Stimulated activated CD4-positive, alpha-beta T cell treated with anti-CD3 and anti-CD28 coated beads, Interleukin-12 subunit alpha, Interleukin-12 subunit beta, amount 100 ng/mL, for 48 hours (primary cell): ENCODE results near the gene C2orf80.
"Not testable (repeated sequence)": the region's sequence is repeated elsewhere in the genome, so short reads cannot be mapped to it uniquely, and the experiment has no call there.

ENCODE experiments used
- DNase-seq, 3 donors: peaks; one replicate each; pipeline ENCODE4 v3.0.0-alpha.2; 2020; ENCODE audit warnings: low read depth in 2 of 3, low spot score in 1 of 3

The C2orf80 gene

DNA sequence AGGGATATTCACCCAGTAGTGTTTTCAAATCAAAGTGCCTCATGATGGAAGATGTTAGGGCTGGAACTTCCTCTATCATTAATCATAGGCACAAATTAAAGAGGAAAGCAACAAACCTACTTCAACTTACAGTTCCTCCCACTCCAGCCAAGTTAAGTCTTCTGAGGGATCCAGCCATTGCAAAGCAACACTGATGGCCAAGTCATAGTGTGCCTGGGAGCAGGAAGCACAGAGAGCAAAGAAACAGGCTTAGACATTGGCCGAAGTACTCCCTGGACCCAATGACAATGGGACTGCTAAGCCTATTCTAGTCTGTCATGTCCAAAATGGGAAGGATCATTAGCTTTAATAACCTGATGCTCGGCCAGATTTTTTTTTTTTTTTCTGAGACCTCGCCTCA, 7.0 kb downstream of the C2orf80 start:
- no peak for DNase-seq

DNA sequence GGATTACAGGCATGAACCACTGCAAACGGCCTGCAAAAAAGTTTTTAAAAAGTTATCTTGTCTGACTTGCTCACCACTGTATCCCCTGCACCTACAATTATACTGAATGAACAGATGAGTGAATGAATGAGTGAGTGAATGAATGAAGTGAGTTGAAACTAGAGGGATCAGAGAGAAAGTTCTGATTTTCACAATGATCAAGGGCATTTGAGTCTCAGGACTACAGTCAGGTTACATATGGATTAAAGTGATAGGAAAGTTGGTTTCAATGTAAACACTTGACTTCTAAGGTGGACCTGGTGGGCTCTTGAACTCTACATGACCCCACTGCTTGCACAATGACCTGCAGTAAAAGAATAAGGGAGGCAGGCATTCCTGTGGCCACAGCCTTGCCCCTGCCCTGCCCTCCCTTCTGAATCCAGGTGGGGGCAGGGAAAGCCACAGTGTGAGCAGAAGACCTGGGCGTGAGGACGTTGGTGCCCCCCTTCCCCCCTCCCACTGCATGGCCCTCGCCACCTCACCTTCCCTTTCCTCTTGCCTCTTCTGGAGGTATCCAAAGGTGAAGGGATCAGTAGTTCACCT, 10.7 kb downstream of the C2orf80 start:
- DNase-seq = no peak

DNA sequence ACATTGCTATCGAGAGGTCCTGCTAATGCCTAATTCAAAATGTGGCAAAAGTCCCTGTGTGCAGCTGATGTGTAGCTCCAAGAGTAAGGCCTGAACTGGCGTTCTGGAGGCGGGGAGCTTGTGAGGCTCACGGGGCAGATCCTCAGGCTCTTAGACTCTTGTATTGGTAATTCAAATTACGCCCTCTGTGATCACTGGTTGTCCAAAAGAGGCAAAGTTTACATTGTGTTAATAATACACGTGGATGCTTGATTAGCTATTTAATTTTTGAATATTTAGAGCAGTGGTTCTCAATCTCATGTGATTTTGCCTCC, 14.0 kb downstream of the C2orf80 start:
- DNase-seq = no peak

DNA sequence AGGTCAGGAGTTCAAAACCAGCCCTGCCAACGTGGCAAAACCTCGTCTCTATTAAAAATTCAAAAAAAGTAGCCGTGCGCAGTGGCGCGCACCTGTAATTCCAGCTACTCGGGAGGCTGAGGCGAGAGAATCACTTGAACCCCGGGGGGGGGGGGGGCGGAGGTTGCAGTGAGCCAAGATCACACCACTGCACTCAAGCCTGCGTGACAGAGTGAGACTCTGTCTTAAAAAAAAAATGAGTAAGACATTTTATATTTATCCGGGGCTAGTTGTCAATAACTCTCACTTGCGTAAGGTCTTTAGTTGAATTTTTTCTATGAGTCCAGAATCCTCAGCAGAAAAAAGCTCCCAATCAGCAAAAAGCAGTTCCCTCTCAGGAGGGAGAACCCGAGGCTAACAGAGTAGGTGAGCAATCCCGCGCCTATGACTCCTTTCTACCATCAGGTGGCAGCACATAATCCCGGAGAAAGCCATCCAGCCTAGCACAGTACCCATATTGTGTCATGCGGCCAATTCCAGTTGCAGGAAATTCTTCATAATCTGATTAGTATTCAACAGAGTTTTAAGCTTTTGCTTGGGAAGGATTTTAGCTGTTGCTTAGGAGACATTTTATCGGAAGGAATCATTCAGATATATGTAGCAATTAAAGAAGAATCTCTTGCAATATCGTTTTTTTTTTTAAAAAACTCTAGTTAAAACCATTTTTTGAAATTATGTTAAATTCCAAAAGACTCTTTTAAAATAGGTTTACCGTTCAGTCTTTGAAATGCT, 14.6 kb downstream of the C2orf80 start:
- peak; percentile 40 to 70 (median 44) for DNase-seq

- DNase-seq = no peak
Measured at GRCh38 chr2:208174144-208174543, 15.7 kb downstream of the C2orf80 start.

DNA sequence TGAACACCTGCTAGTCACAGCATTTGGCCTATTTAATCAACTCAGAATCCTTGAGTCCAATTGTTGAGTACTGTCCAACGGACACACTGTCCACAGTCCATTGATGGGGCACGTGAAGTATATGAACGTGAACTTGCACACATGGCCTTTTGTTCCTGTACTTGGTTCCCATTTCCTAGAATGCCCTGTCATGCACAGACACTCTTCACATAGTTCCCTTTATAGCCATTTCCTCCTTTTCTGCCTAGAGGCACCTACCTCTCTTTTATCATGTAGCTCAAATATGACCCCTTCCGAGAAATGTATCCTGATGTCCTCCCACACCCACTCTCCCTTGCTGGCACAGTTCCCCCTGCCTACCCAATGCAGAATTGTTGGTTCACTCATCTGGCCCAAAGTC, 17.7 kb downstream of the C2orf80 start:
- no peak for DNase-seq

DNA sequence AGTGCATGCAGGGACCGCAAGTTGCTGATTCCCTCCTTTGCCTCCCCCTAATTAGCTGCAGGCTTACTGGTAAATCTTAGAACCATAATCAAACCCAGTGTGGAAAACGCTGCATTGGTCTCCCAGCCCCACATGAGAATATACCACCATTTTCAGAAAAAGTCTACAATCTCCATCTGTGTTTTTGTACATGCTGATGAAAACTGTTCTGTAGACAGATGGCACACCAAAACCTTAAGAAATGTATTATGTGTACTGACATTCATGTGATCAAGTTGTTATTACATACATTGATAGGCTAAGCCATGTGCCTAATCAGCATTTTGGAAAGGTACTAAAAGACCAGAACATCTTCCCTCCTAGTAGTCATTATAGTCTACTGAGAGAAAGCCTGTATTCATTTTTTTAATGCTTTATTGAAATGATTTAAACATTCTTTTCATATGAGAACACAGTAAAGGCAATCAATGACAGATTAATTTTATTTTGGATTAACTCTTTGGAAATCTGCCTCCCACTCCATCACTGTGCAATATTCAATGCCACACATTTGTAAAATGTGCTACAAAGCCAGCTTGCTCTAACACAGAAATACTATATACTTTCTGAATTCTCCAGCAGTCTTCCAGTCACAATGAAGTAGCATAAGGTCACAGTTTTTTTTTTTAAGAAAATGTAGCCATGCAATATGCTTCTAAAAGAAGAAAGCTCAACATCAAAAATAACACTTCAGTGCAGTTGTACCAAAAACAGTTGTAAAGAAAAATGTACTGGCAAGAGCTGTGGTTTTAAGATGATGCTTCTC, 24.7 kb downstream of the C2orf80 start:
- no peak for DNase-seq

DNA sequence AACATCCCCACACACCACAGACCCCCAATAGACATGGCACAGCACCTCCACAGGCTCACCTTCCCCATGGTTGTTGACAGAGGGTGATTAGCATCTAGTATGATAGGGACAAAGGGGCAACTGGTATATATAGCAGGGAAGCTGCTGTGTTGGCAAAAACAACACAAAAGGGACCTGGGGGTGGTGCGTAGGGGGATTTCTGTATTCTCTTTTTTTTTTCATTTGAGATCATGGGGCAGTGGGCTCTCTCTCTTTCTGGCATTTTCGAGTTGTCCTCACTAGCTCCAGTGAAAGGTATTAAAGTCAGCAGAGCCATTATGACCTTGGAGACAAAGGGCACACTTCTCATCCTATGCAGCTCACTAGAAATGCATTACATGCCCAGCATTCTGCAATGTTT, 26.3 kb downstream of the C2orf80 start, which contains the start of gene CRYGA:
TSS of gene CRYGA (minus strand) at position 101 of the 400 bp plus-strand sequence. CDS start at position 68, 33 bp downstream.
- DNase-seq = no peak

GRCh38 chr2:208156439-208156838, 33.4 kb downstream of the C2orf80 start:
- DNase-seq = no peak

- DNase-seq = no peak
Measured at GRCh38 chr2:208153156-208153555, 36.7 kb downstream of the C2orf80 start.

DNA sequence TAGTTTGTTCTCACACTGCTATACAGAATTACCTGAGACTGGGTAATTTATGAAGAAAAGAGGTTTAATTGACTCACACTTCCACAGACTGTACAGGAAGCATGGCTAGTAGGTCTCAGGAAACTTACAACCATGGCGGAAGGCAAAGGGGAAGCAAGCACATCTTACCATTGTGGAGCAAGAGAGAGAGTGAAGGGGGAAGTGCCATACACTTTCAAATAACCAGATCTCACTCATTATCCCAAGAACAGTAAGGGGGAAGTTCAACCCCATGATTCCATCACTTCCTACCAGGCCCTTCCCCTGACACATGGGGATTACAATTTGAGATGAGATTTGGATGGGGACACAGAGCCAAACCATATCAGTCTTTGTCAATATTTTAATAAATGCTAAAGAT, 38.9 kb downstream of the C2orf80 start:
- DNase-seq = no peak

DNA sequence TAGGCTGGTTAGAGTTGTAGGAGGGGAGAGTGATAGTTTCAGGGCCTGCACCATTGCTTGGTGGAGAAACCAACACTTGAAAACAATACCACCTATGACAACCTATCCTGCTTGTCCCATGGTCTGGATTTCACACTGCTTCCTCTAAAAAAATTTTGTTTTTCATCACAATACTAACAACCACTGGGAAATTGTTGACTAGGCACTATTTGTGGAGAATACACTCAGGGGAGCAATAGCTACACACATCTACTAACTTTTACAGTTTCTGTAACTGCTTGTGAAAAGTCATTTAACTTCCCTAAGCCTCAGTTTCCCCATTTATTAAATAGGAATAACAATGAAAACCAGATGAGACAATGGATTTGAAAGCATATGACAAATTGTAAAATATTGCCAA, 39.7 kb downstream of the C2orf80 start:
- DNase-seq = no peak

GRCh38 chr2:208148803-208149202, 41.0 kb downstream of the C2orf80 start:
- DNase-seq = no peak

DNA sequence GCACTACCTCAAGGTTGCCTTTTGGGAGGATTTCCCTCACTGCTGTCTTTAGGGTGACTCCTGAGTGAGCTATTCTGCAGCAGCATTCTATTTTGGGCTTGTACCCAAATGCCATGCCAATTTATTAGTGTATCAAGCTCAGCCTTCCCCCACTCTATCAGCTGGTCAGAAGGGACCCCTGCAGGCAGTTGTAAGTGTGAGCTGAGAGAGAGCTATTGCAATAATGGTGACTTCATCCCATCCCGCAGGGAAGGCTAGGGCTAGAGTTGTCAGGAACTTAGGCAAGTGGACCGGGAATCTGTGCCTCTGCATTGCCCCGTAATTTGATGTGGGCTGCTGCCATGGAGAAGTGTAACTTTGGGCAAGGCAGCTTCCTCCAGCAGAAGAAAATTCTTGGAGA, 42.1 kb downstream of the C2orf80 start:
- no peak for DNase-seq

- no peak for DNase-seq
Measured at GRCh38 chr2:208147008-208147407, 42.8 kb downstream of the C2orf80 start.

GRCh38 chr2:208146006-208146405, 43.8 kb downstream of the C2orf80 start, which contains the start of gene CRYGB:
Gene CRYGB (minus strand): TSS chr2:208146158. CDS start chr2:208146120, 38 bp downstream.
- no peak for DNase-seq

GRCh38 chr2:208142925-208143799, 46.7 kb downstream of the C2orf80 start:
- DNase-seq = no peak

DNA sequence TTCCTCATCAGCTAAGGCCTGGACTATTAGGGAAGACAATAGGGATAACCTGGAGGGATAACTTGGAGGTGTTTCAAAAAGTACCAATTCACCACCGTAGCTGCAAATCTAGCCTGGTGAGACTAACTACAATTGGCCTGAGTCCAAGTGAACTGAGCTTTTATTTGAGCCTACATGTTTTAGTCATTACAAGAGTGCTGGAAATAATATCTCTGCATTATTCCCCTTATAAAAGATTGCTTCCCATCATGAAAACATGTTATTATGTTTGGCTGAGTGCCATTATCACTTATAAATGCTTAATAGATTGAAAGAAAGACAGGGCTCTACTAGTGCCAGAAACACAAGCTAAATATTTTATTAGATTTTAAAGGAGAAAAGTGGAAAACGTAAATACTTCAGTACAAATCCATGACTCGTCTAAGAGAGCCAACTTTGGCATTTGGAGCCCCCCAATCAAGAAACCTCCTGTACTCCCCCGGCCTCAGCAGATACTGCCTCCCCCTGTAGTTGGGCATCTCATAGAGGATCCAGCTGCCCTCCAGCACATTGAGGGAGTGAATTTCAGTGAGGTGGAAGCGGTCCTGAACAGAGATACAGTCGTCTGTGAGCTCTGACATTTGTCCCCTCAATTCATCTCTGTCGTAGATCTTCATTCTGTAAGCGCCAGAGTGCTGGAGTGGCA, 47.4 kb downstream of the C2orf80 start:
- no peak for DNase-seq

DNA sequence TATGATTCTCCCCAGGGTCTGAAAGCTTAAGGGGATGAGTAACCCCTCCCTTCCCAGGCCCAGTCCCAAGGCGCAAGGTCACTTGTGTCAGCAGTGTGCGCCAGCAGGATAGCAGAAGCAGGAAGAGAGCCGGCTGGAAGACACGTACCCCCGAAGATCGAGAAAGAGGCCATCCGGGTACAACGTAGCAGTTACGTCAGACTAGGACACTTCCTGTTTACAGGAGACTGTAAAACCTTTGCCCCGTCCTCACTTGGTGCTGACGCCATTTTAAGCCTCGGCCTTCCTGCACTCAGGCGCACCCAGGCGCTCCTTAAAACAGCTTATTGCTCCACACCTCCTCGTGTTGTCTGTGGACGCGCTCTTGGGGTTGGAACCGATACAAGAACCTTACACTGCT, 50.4 kb downstream of the C2orf80 start:
- no peak for DNase-seq

DNA sequence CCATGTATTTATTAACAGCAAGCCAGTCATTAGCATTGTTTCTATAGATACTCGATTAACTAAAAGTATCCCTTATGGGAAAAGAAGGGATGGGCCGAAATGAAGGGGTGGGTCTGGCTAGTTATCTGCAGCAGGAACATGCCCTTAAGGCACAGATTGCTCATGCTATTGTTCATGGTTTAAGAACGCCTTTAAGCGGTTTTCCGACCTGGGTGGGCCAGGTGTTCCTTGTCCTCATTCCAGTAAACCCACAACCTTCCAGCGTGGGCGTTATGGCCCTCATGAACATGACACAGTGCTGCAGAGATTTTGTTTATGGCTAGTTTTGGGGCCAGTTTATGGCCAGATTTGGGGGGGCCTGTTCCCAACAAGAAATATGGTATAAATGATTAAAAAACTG, 51.5 kb downstream of the C2orf80 start:
- DNase-seq = not testable (repeated sequence)

GRCh38 chr2:208136716-208137094, 53.1 kb downstream of the C2orf80 start:
- no peak for DNase-seq
